HK-2 (cell line): ENCODE measurements around the gene FKBP5.
A peak's percentile ranks its signal among the peaks of the same experiment; 100 is the strongest.
"Not testable (repeated sequence)": the region's sequence is repeated elsewhere in the genome, so short reads cannot be mapped to it uniquely, and the experiment has no call there.

ENCODE experiments used
- DNase-seq: peaks from one replicate; pipeline ENCODE4 v3.0.0-alpha.2; 2018; ENCODE audit not compliant: unreplicated experiment

The FKBP5 gene

DNA sequence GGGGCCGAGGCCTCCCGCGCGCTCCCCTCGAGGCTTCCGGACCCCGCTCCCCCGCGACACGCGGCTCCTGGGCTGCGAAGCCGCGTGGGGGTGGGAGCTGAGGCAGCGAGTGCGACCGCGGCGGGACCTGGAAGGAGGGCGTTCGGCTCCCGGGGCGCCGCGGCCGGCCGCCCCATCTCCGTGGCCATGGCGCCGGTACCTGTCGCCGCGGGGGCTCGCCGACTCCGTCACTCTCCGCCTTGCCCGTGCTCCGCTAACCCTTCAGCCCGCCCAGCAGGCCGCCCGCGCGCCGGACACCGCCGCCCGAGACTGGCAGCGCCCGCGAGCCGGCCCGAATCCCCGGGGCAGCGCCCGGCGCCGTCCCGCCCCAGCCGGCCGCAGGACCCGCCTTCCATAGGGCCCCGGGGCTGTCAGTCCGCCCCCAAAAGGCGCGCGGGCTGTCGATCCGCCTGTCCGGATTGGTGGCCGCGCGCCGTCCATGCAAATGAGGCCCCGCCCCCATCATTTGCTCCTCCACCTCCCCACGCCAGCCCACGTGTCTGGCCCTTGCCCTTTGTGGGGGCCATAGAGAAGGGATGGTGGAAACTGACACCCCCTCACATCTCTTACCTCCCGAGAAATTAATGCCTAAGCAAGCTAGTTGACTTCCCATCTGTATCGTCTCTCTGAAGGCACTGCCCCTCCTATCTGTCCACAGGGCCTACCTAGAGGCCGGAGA lies at the start of gene FKBP5:
Gene FKBP5, minus strand, starts transcription at position 311 of the 718 bp plus-strand sequence. CDS start 46,091 bp downstream, outside the sequence.
- DNase-seq = peak; percentile 94

DNA sequence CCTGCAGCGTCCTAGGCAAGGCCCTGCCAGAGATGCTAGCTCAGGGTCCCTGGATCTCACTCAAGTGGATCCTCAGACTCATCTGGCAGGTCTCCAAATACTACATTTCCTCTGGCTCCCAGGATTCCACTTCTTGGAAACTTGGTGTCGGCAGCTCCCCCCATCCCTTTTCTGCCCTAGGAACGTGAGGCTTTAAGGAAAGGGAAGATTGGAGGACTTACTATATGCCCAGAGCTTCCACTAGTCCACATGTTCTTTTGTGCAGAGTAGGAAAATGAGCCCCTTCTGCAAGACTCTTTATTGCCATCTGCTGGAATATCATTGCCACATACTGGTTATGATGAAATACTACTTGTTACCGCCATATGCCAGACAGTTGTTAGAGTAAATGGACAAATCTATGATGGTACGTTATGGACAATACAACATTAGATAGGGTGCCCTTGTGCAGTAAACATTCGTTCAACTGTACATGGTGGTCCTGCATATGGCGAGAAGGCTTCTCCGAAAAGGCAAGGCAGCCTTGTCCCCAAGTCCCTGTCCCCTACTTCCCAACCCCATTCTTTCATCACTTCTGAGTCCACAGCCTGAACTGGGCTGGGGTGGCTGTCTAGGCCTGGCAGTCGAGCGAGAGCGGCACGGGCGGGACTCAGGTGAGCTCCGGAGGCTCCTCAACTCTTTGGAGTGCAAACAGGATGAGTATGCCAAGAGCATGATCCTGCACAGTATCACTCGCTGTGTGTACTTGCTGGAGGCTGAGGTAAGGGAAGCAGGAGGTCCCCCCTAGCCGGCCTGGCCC lies 48.9 kb upstream of the FKBP5 start:
- DNase-seq = no peak

DNA sequence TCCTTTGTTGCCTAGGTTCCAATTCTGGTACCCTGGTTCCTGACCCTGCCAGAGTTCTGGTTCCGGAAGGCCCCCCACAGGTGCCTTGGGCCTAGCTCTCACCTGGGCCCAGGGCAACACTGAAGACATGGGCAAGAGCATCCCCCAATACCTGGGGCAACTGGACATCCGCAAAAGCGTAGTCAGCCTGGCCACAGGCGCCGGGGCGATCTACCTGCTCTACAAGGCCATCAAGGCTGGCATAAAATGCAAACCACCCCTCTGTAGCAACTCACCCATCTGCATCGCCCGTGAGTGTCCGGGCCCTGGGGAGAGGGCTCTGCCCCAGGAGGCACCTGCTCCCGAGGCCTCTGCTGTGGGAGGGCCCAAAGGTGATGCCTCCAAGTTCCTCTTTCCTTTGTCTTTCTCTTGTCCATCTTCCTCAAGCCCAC lies 48.3 kb upstream of the FKBP5 start, which contains the start of gene ARMC12:
Gene ARMC12, plus strand, starts transcription at position 51 of the 431 bp plus-strand sequence. Its CDS starts 77 bp downstream, at position 128.
- no peak for DNase-seq

DNA sequence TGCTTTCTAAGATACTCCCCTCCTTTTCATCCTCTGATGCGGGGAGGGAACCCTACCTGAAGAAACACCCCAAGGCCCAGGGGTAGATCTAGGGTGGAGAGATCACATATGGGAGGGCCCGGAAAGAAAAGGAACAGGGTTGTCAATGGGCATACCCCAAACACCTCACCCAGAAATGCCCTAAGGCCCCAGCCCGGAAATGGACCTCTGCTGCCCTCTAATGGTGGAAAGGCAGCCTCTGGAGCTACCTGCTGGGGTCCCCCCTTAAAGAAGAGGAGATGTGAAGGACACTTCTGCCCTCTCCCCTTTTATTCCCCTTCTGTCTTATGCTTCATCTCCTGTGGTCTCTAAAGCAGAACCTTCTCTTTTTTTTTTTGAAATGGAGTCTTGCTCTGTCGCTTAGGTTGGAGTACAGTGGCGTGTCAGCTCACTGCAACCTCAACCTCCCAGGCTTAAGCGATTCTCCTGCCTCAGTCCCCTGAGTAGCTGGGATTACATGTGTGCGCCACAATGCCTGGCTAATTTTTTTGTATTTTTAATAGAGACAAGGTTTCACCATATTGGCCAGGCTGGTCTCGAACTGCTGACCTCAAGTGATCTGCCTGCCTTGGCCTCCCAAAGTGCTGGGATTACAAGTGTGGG lies 47.7 kb upstream of the FKBP5 start:
- DNase-seq = peak; percentile 59

DNA sequence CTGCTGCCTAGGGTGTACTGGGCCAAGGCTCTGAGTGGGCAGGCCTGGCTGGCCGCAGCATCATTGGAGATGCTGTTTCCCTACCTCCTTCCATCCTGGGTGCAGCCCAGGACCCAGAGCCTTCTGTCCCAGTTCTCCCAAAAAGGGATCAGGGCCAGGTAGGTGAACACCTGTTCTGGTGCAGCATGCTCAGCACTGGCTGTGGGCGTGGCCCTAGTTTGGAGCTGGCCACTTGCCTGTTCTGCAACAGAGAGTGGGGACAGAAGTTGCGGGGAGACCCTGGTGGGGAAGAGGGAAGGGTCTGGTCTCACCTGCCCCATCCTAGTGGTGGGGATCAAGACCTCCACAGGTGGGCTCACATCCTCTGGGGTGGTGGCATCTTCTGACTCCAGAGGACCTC lies 46.7 kb upstream of the FKBP5 start:
- DNase-seq = no peak

- DNase-seq = not testable (repeated sequence)
These were observed 45.6 kb upstream of the FKBP5 start for GRCh38 chr6:35734319-35734718.

- DNase-seq = no peak
These were observed 44.9 kb upstream of the FKBP5 start for GRCh38 chr6:35733633-35734032.

- peak; percentile 80 for DNase-seq
These were observed 43.2 kb upstream of the FKBP5 start for GRCh38 chr6:35731736-35732532.

- peak; percentile 66 for DNase-seq
These were observed 42.7 kb upstream of the FKBP5 start for GRCh38 chr6:35731414-35731735.

DNA sequence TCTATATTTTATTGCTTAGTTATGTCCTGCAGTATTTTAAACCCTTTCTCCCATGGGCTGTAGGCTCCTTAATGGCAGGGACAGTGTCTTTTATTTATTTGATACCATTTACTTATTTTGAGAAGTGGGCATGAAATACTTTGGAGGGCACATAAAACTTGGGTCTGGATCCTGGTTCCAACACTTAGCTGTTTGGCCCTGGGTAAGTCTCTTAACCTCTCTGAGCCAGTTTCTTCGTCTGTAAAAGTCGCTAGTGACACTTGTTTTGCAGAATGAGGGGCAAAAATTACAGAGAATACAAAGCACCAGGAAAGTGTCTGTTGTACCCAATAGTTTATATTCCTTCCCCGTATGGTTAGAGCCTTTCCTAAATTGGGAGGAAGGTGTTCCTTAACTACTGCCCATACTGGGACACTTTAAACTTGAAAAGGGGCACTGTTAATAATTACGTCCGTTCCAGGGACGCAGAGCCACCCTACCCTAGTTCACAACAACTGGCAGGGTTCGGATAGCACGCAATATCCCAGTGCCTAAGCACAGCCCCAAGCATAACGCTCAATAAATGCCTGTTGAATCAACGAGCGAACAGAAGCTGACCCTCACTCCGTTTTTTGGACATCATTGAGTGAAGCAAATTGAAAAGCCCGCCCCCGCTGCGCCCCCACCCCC lies 42.2 kb upstream of the FKBP5 start:
- DNase-seq = no peak

DNA sequence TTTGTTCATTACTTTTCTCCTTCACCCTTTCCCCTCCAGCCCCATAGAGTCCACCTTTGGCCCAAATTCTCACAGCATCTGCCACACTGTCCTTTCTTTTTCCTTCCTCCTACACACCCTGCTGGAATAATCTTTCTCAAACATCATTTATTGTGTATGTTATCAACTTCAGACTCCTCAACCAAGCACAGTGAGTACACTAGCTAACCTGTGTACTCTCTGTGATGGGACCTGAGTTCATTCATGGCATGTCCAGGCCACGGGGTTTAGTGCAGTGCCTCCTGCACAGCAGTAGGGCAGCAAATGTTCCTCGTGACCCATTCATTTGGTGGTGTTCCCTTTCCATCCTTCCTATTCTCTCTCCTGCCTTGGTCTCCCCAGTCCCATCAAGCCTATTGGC lies 41.0 kb upstream of the FKBP5 start:
- no peak for DNase-seq

- no peak for DNase-seq
These were observed 40.3 kb upstream of the FKBP5 start for GRCh38 chr6:35728683-35729678.

DNA sequence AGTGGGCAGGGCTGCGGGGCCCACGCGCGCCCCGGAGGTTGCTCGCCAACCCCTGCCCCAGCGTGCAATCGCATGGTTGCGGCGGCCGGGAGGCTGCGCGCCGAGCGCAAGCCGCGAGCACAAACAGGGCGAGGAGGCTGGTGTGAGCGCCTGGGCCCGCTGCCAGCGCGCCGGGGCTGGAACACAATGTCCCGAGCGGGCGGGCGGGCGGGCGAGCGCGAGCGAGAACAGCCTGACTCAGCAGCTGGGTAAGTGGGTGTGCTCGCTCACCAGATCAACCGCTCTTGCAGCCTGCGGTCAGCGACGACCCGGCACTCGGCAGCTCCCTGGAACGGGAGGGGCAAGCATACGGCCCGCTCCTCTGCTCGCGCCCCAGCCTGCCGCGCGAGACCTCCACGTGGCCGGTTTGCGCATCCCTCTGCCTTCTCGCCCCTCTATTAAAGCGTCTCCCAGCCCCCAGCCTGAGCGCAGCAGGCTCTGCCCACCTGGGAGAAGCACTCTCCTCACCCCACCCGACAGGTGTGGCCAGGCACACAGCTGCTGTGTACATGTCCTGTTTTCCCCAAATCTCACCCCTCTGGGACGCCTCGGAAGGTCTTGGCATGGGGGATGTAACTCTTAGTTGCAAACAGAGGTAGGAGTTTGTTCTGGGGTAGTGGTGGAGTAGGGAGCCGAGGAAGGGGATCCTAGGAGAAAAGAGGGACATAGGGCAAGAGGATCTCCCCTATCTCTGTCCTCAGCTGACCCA lies 39.4 kb upstream of the FKBP5 start:
- peak; percentile 85 for DNase-seq

- DNase-seq = peak; percentile 67
These were observed 38.7 kb upstream of the FKBP5 start for GRCh38 chr6:35727231-35727934.

GRCh38 chr6:35725721-35726438 lies 37.2 kb upstream of the FKBP5 start:
- no peak for DNase-seq

DNA sequence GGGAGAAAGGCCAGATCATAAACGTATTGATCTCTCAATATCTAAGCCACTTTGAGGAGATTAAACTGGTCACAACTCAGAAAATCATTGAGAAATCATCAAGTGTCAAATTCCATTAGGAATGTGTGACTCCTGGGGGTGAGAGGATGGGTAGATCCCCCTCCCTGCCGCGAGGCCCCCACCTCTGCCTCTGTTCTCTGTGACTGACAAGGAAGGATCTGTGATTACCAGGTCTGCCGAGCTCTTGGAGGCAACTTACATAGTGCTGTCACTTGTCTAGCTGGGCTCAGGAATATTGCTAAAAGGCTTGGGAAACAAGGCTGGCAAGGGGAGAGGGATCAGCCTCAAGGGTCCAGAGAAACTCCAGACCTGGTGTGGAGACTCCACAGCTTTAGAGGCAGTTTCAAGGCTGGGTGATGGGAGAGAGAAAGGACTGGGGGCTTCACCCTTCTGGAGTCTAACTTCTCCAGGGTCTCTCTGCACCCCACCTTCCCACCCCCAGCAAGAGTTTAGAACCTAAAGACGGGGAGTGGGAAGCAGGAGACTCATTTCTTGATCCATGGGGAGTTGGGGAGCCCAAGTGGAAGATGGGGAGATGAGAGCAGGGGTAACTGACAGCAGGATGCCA lies 36.5 kb upstream of the FKBP5 start:
- DNase-seq = no peak

- DNase-seq = no peak
These were observed 35.8 kb upstream of the FKBP5 start for GRCh38 chr6:35724471-35724870.
